OCI-LY3 (cell line): ENCODE results near the gene DEAF1.

Experiments used
- EZH2phosphoT487 ChIP-seq: fragments of 200-600 bp; shearing (Covaris generic); IDR thresholded peaks from 2 replicates; pipeline ENCODE4 v1.6.1; 2018; ENCODE audit warnings: antibody characterized with exemption, mixed run types, low read depth
- TF ChIP-seq, protein P1 (sequence below): fragments of 200-600, 300-600 bp; sonication (generic); IDR thresholded peaks from 2 replicates; pipeline ENCODE4 v1.5.1; 2014; ENCODE audit warnings: antibody characterized with exemption, low read length, low read depth

DNA sequence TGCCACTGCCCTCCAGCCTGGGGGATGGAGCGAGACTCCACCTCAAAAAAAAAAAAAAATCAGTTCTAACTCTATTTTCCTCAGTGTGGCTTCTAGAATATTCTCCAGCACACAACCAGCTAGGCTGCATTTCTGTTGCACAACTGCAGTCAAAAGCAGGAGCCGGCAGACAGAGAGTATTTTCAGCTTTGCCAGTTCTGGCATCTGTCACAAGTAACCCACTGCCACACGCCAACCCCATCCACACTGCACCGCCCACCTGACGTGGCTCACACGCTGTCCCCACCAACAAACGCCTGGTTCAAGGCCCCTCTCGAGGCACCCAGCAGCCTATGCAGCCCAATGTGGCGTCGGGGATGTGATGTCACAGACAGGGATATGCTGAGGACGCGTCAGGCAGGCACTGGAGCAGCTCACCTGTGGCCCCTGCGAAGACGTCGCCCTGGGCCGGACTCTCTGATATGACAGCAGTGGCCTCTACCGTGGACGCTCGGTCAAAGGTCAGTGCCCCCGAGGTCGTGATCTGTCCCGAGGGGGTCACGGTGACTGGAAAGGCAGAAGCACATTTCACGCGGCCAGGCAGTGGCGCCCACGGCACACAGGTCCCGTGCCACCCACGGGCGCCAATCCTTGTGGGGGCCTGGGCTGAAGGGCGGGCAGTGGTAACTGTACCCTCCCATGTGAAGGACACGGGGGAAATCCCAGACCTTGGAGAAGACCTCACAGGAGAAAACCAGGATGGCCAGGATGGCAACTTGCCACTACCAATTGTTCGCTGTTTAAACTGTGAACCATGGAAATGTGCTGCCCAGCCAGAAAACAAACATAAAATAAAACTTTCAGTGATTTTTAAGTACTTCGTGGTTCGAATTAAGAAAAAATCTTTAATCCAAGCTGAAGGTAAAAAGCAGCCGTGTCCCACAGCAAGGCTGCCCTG is 15.5 kb downstream of the DEAF1 start:
- TF ChIP-seq, protein P1, sequence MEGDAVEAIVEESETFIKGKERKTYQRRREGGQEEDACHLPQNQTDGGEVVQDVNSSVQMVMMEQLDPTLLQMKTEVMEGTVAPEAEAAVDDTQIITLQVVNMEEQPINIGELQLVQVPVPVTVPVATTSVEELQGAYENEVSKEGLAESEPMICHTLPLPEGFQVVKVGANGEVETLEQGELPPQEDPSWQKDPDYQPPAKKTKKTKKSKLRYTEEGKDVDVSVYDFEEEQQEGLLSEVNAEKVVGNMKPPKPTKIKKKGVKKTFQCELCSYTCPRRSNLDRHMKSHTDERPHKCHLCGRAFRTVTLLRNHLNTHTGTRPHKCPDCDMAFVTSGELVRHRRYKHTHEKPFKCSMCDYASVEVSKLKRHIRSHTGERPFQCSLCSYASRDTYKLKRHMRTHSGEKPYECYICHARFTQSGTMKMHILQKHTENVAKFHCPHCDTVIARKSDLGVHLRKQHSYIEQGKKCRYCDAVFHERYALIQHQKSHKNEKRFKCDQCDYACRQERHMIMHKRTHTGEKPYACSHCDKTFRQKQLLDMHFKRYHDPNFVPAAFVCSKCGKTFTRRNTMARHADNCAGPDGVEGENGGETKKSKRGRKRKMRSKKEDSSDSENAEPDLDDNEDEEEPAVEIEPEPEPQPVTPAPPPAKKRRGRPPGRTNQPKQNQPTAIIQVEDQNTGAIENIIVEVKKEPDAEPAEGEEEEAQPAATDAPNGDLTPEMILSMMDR, result no peak
- TF ChIP-seq EZH2phosphoT487, result no peak
